Measurements from ENCODE around the gene MAP1LC3B.
"Not testable (repeated sequence)": the region's sequence is repeated elsewhere in the genome, so short reads cannot be mapped to it uniquely, and the experiment has no call there.

The MAP1LC3B gene

DNA sequence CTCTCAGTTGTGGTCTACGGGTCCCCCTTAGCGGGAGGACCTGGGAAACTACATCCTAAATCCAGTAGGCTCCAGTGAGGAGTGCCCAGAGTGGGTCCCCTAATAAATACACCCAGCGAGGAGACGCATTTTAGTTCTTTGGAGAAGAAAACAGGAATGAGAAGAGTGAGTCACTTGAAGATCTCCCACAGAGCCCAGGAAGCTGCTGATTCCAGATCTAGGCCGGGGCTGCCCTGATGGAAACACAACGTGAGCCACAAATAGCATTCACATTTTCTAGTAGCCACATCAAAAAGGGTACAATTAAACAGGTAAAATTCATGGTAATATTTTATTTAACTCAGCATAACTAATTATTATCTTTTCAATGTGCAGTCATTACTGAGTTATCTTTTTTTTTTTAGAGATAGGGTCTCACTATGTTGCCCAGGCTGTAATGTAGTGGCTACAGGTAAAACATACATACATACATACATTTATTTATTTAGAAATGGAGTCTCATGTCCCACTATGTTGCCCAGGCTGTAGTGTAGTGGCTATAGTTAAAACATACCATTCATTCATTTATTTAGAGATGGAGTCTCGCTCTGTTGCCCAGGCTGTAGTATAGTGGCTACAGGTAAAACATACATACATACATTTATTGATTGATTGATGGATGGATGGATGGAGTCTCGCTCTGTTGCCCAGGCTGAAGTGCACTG, 30.1 kb upstream of the MAP1LC3B start:
- DNase-seq: no peak

DNA sequence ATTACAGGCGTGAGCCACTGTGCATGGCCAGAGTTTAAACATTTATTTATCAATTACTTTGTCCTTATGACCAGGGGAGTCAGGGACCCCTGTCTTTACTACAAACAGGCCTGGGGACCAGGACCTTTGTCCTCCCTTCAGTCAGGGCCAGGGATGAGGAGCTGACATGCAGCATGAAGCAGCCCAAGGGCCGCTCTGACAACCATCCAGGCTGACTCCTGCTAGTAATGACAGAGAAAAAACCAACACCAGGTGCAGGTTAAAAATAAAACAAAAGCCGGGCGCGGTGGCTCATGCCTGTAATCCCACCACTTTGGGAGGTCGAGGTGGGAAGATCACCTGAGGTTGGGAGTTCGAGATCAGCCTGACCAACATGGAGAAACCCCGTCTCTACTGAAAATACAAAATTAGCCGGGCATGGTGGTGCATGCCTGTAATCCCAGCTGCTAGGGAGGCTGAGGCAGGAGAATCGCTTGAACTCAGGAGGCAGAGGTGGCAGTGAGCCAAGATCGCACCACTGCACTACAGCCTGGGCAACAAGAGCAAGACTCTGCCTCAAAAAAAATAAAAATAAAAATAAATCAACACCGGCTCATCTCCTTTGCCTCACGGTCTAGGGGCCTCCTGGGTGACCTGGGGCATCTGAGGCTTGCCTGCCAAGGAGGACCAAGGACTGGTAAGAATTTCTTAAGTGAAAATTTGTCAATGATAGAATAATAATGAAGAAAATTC, 29.1 kb upstream of the MAP1LC3B start:
- DNase-seq: not testable (repeated sequence)

DNA sequence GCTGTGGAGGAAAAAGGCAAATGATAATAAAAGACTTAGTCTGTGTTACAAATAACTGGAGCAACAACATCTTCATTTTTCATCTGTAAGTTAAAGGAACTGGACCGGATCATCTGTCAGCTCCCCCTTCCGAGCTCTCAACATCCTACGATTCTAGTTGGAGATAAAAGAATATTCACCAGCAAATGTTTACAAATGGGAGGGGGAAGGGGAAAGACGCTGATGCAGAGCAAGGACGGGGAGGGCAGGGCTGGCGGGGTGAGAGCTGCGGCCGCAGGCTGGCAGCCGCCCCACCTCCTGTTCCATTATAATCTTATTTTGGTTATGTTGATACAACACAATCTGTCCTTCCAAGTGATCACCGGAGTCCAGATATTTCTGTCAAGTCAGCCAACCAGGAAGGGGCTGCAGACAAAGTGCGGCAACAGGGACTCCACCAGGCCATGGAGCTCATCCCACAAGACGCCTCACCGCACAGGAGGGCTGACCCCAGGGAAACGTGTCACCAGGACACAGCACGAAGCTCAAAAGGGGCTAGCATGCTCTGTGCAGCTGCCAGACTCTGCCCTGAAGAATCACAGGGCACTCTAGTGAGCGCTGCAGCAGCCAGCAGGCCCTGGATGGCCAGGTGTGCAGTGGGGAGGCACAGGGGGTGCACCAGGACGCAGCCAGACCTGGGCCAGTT, 28.2 kb upstream of the MAP1LC3B start:
- DNase-seq: no peak

DNA sequence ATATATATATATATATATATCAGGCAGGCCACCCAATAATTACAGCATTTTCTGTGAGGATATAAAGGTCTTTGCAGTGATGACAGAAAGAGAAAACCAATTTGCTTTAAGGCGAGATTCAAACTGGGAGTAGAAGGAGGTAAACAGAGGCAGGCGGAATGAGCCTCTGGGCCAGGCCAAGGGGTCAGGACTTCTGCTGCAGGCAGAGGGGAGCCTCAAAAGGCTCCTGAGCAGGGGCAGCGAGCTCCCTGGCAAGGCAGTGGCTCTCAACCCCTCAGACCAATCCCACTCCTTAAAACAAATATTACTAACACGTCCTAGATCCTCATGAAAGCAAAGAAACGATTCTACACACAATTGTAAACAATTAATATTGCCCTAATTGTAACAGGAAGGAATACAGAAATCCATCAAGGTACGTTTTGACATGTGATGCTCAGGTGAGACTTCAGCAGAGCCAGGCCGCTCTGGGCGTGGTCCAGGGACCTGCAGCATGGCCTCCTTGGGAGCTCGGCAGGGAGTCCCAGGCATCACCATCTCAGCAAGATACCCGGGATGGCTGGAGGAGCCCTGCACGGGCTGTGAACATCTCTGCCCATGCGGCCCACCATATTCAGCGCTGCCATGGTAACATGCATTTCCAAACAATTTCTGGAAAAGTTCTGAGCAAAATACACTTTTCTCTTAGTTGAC, 27.0 kb upstream of the MAP1LC3B start:
- no peak for DNase-seq

DNA sequence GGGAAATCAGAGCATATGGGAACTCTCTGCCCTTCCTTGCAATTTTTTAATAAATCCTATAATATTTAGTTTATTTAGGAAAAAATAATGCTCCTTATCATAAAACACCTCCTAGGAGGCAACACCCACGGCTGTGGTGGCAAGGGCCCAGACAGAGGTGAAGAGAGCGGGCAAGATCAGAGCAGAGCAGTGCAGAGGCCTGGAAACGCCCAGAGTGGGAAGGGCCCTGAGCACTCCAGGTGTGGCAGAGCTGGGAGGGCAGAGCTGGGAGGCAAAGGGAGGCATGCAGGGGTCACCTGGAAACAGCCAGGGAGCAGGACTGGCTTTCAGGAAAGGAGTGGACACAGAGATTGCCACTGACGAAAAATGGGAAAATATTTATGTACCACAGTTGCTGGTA, 25.8 kb upstream of the MAP1LC3B start:
- no peak for DNase-seq

DNA sequence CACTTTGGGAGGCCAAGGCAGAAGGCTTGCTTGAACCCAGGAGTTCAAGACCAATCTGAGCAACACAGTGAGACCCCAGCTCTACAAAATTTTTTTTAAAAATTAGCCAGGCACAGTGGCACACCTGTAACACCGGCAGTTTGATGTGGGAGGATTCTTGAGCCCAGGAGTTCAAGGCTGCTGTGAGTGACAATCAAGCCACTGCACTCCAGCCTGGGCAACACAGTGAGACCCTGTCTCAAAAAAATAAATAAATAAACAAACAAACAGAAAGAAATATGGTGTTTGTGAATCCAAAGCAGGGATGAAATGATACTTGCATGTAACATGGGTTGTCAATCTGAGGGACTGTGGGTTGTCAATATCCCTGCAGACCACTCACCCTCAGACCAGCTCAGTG, 25.2 kb upstream of the MAP1LC3B start:
- DNase-seq: no peak

DNA sequence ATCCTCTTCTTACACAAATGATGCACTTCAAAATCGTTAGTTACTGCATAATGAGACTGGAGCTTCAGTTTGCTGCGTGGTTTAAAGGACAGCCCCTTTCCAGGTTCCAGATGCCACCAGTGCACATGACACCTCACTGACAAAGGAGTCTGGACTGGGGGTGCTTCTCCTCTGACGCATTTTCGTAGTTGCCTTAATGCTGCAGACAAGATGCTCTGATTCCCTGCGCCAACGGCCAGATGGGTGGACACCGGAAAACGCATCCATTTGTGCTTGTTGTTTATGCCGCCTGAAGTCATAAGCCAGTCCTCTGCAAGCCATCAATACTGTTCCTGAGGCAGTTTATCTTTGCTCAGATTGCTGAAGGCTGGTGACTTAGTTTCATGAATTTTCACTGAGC, 24.6 kb upstream of the MAP1LC3B start:
- DNase-seq: no peak

DNA sequence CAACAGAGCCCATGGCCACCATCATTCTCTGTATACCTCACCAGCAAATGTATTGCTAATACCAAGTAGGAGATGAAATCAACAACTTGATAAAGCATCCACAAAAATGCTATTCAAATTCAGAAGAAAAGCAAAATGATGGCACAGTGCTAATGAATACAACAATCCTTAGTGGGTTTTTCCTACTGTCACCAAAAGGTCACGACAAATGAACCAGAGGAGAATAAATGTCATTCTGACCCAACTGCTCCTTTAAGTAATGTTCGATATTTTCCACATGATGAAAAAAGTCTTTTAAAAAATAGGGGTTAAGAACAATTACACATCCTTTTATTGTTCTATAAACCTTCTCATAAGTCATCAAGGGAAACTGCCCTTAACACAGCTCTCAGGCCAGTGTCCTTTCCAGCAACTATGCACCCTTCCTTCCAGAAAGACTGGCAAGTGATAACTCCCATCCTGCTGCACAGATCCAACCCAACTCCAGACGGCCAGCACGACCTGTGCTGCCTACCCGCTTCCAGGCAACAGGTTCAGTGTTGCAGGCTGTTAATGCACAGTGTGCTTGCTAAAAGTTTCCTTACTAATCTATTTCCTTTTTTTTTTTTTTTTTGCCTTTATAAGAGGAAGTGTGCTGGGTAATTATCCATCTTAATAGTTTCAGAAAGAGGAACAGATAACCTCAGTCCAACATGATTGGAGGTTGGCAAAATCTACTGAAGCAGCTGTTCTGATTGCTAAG, 23.9 kb upstream of the MAP1LC3B start:
- DNase-seq: no peak

DNA sequence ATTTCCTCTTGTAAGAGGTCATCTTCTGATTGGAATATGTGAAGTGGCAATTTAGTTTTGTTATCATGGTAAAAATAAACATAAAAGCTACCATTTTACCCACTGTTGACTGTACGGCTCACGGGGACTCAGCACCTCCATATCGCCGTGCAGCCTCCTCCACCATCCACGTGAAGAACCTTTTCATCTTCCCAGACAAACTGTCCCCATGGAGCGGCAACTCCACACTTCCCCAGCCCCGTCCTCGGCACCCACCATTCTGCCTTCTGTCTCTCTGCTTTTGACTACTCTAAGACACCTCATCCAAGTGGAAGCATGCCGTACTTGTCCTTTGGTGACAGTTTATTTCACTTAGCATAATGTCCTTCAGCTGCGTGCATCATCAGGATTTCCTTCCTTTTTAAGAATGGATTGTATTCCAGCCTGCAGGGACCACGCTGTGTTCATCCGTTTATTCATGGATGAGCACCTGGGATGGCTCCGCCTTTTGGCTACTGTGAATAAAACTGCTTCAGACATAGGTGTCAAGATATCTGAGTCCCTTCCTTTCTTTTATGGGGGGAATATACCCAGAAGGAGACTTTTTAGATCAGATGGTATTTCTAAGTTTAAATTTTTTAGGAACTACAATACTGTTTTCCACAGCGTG, 22.9 kb upstream of the MAP1LC3B start:
- no peak for DNase-seq

DNA sequence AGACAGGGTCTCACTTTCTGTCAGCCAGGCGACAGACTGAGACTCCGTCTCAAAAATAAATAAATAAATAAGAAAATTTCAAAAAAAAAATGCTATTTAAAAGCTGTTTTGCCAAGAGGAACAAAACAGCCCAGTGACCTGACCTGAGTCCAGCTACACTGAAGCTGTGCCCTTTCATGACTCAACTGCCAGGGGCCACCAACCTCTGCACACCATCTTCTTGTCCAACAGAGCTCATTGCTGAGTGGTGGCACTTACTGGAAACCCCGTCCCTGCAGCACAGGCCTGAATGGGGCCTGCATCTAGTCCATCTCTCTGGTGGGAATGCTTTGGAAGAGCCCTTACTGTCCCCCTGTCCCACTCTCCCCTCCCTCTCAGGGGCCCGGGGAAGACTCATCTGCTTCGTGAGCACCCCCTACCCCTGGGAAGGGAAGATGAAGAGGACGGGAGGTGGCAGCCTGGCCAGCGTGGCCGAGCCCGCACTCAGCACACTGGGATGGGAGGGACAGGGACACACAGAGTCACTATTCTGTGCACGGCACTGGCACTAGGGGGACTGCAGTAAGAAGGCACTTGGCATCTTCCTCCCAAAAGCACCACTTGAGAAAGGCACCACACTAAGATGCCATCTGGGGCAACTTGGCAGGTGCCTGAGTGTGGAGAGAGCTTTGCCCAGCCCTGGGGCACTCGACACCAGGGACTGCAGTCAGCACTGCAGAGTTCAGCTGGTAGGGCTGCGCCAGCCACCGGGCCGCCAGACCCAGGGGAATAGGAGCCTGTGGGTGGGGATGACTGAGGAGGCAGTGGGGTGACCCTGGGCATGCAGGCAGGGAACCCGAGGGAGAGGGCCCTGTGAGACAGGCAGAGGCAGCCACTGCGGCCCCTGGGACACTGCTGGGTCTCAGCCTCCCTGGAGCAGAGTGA, 22.1 kb upstream of the MAP1LC3B start:
- peak; percentile 17 for DNase-seq

DNA sequence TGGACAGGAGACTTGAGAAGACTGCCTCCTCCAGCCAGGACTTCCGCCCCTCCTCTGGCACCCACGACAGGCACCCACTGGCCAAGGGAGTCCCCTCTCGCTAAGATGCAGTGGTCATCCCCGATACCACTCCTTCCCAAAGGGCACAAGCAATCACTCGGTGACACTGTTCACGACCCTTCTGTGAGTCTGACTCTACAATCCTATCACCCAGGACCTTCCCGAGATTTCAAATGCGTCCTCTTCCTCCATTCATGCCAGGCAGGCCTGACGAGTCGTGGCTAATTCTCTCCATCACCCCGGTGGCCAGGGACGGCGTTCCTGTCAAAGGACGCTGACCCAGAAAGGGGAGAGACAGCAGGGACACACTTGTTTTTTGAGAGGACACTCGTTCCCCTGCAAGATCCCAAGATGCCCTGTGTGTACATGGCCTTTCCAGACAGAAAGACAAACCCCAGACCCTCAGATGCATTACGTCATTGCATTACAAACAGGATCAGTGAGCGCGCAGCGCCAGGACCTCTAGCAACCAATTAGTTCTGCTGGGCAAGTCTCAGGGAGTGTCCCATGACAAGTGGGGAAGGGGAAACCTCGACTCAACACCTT, 20.8 kb upstream of the MAP1LC3B start:
- no peak for DNase-seq

DNA sequence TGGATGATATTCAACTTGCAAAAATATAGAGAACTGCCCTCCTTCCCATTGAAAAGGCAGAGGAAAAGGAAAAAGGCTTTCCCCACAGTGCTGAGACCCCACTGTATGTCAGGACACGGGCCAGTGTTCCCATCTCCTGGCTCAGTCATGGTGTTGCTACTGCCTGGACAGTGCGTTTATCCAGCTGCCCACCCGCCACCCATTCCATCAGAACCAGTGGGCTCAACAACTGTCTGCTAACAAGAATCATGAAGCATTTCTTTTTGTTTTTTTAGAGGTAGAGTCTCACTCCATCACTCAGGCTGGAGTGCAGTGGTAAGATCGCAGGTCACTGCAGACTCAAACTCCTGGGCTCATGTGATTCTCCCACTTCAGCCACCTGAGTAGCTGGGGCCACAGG, 19.8 kb upstream of the MAP1LC3B start:
- no peak for DNase-seq

DNA sequence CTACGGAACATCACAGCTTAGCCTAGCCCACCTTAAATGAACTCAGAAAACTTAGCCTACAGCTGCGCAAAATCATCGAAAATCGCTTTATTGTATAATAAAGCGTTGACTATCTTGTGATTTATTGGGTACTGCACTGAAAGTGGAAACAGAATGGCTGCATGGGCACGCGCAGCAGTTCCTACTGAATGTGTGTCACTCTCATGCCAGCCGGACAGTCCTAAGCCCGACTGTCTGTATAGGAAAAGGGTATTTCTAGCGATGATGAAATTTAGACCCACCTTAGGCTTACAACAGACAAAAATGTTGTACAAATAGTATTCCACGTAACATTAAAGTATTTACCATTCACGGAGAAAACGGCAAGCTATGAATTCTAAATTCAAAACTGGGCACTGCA, 17.8 kb upstream of the MAP1LC3B start:
- DNase-seq: no peak

DNA sequence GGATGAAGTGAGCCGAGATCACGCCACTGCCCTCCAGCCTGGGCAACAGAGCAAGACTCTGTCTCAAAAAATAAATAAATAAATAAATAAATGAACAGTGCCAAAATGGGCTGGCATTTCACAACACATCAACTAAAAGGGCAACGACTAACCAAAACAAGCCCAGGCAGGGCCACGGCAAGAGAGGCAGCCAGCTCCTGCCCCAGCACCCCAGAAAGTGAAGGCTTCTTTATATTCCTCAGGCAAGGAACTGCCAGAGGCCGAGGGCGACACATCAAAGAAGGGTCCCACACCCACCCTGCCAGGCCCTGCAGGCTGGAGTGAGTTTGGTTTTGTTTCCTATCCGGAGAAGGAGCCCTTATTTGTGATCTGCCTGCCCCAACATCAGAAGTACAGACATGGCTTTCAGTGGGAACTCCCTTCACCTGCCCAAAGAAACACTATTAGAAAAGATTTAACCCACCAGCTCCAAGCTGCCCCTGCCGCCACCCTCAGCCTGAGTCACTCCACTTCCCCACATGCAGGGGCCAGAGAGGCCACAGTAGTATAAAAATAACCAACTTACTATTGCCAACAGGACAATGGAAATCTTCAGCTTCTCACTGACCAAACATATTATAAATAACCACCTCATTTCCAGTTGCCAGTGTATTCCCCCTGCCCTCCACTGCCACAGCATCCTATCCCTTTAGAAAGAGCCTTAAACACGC, 16.6 kb upstream of the MAP1LC3B start:
- DNase-seq: no peak

DNA sequence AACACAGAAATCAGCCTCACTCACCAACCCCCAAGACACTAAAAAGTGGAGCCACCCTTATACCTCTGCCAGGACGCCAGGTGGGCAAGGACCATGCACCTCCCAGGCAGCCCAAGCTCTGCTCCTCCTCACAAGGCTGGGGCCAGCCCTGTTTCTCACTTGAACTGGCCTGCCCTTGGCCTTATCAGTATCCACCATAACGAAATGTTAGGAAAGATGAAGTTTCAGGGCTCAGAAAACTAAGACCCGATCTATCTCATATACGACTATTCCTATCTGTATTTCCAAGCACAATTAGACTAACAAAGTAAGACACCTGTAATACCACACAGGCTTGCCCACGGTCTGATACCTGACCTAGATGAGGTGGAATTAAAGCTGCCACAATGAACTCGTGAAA, 15.5 kb upstream of the MAP1LC3B start:
- DNase-seq: no peak

DNA sequence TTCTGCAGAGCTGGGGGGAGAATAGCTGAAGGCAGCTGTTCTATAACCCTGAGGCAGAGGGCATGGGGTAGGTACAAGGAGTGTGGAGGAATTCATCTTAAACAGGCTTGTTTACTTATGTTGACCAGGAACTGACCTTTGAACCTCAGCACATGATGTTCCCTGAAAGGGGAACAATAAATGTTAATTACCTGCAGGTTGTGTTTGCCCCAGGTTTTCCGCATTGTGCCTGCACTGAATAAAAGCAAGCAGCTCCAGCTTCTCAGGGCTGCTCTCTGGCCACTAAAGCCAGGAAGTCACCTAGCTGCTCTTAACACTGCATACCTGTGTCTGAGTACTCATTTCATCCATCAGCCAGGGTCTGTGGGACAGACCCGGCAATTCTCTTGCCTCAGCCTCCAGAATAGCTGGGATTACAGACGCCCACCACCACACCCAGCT, 12.8 kb upstream of the MAP1LC3B start:
- not testable (repeated sequence) for DNase-seq

DNA sequence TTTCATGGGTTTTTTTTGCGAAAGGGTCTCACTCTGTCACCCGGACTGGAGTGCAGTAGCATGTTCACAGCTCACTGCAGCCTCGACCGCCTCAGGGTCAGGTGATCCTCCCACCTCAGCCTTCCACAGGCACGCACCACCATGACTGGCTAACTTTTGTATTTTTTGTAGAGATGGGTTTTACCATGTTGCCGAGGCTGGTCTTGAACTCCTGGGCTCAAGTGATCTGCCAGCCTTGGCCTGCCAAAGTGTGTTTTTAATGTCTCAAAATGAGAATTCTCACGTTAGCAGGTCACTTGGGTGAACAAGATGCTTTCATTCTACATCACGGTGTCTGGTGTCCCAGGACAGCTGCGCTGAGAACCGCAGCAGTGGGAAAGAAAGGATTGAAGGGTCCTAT, 11.7 kb upstream of the MAP1LC3B start:
- no peak for DNase-seq

DNA sequence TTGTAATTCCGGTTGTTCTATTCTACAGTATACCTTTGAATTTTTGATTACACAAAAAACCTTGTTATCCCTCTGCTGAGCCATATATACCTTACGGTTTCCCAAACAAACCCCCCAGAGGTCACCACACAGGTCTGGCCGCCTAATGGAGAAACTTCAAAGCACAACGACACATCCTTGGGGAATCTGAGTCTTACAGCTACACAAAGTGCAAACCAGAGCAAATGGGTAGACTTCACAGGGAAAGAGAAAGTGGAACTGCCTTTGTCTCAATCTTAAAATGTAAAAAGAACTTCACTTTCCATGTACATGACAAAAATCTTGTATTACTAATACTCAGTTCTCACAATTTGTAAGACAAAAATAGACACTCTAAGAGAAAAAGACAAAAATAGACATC, 11.3 kb upstream of the MAP1LC3B start:
- DNase-seq: no peak

DNA sequence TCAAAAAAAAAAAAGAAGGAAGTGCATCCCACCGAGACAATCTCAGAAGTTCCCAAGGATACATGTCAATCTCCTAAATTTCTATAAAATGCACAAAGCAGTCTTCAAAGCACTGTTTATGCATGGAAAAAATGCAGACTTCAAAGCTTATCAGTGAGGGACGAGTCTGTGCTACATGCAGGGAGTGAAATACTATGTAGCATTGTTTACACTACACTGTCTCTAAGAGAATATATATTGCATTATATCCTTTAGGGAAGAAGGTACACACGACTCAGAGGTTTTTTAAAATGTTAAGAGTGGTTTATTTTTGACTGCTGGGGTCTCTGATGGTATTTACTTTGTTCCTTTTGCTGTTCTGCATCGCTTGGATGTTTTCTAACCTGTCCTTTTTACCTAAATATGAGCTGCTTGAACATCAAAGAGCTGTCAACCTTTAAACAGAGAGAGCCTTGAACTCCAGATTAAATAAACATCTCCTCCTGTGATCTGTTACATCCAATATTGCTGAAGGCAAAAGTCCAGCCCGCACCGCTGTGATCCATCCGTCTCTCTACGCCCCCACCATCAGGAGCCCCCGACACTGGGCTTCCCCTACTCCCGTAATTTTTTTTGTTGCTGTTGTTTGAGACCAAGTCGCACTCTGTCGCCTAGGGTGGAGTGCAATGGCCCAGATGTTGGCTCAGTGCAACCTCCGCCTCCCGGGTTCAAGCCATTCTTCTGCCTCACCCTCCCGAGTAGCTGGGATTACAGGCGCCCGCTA, 9.9 kb upstream of the MAP1LC3B start:
- DNase-seq: no peak
